PFSK-1 (cell line): Measurements from ENCODE around the gene DENND2A.

Source experiments
- FOXP2 ChIP-seq: optimal IDR thresholded peaks from 2 replicates; pipeline ENCODE3; 2011; ENCODE audit warnings: borderline replicate concordance, control low read depth, inconsistent platforms; ENCODE audit not compliant: insufficient read depth; ENCODE audit errors: extremely low read length, extremely low read depth
- POLR2AphosphoS5 ChIP-seq: IDR thresholded peaks from 2 replicates; pipeline ENCODE4 v1.6.1; 2012; ENCODE audit warnings: low read depth, mild to moderate bottlenecking, control low read depth, low read length, moderate library complexity
- REST ChIP-seq, 2 experiments: IDR thresholded peaks; 2 replicates each; pipeline versions ENCODE4 v1.6.1 to v1.8.0; 2011 to 2012; ENCODE audit warnings: low read depth in 2 of 2, low read length in 2 of 2, control low read depth in 1 of 2, inconsistent platforms in 1 of 2, mild to moderate bottlenecking in 1 of 2, moderate library complexity in 1 of 2; ENCODE audit not compliant: insufficient read depth in 1 of 2
- SIN3A ChIP-seq: IDR thresholded peaks from 2 replicates; pipeline ENCODE4 v1.6.1; 2012; ENCODE audit warnings: mild to moderate bottlenecking, low read length, moderate library complexity, borderline replicate concordance; ENCODE audit not compliant: insufficient read depth
- TAF1 ChIP-seq: IDR thresholded peaks from 2 replicates; pipeline ENCODE4 v1.6.1; 2012; ENCODE audit warnings: low read length, control low read depth, borderline replicate concordance; ENCODE audit not compliant: insufficient read depth

- TF ChIP-seq POLR2AphosphoS5 = no peak
- no peak for TF ChIP-seq SIN3A
- no peak for TF ChIP-seq REST (IDR thresholded peaks at IDR 0.05; ENCODE audit: insufficient read depth in 1 of 2, low read depth in 2 of 2, low read length in 2 of 2)
- TF ChIP-seq TAF1 = no peak
- no peak for TF ChIP-seq FOXP2
These were observed 24.3 kb downstream of the DENND2A start for GRCh38 chr7:140616328-140616727.
